Body of pancreas (tissue), 4 donors: Measurements from ENCODE around the gene FBN2.

ENCODE experiments used
- CTCF ChIP-seq, 7 experiments: fragments of 450-650 bp in 4 of 7; fragments of 200-600 bp in 3 of 7; sonication (generic) in 3 of 7; IDR thresholded peaks; one replicate each; pipeline ENCODE4 v1.5.1; 2016 to 2019; ENCODE audit warnings: antibody characterized with exemption in 7 of 7
- POLR2A ChIP-seq, 3 donors: fragments of 450-650 bp; IDR thresholded peaks; one replicate each; pipeline ENCODE4 v1.6.1; 2016; ENCODE audit warnings: antibody characterized with exemption in 3 of 3, mild to moderate bottlenecking in 2 of 3

- TF ChIP-seq CTCF (IDR thresholded peaks at IDR 0.05) (no peak), POLR2A (IDR thresholded peaks at IDR 0.05) (no peak)
Measured at GRCh38 chr5:128572051-128572929, 34.2 kb upstream of the FBN2 start.
